GM18868 (cell line): Measurements from ENCODE around the gene MCTP1.
"Not testable (repeated sequence)": the region's sequence is repeated elsewhere in the genome, so short reads cannot be mapped to it uniquely, and the experiment has no call there.

ENCODE experiments used
- ATAC-seq: cut with Tn5 transposase; IDR thresholded peaks from one replicate; pipeline ENCODE4 v1.9.1; 2021; ENCODE audit warnings: mild to moderate bottlenecking, moderate library complexity; ENCODE audit not compliant: unreplicated experiment

MCTP1 gene

GRCh38 chr5:94972268-94972667 lies 312.6 kb downstream of the MCTP1 start:
- no peak for ATAC-seq

DNA sequence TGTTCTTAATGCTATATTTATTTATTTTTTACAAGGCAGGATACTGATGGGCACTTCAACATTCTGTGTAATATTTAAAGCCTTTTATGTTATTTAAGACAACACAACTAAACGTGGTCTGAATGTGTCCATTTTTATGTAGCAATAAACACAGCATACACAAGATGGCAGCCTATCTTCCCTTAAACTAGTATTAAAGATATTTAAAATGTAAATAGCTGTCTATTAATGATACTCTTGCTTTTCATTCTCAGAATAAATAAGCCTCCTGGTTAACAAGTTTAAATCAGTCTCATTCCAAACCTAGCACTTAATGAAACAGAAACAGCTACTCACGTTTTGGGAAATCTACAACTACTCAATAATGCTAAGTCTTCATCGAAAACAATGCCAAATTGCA lies 315.7 kb downstream of the MCTP1 start:
- ATAC-seq, result peak; percentile 64

DNA sequence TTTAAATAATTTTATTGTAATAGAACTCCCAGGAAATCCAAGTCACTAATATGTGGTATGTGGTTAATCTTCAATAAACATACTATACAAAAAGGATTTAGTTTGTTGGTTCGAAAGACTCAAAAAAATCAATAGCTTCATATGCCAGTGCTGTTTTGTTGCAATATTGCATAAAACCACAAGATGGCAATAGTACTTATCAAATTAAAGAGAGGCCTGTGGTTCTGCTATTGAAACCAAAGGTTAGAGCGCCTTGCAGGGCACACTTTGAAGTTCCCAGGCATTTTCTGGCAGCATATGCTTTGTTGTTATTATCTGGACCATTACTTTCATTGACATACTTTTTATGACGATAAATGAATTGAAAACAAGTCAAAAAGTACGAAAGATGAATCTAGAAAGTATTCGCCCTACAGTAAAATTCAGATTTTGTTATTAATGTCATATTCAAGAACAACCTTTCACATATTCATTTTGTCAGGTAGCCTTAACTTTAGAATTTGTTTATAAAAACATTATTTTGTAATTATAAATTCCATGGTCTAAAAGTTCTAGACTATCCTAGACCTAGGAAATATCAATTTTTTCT lies 316.3 kb downstream of the MCTP1 start:
- ATAC-seq, result peak; percentile 79

DNA sequence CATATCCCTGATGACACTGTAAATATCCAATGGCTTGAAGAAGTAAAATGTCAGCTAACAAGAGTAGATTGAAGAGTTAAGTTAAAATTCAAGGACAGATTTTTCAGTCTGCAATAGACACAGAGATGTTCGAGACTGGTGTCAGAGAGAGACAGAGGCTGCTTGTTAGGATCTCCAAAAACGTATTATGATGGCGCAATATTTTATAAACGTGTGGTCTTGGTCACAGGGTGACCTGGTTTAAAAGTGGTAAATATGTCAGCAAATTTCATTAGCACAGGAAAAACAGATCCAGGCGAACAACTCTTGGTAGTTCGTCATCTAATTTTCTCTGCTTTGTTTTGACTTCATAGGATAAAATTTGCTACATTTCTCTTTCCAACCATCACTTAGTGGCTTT lies 317.4 kb downstream of the MCTP1 start:
- no peak for ATAC-seq

DNA sequence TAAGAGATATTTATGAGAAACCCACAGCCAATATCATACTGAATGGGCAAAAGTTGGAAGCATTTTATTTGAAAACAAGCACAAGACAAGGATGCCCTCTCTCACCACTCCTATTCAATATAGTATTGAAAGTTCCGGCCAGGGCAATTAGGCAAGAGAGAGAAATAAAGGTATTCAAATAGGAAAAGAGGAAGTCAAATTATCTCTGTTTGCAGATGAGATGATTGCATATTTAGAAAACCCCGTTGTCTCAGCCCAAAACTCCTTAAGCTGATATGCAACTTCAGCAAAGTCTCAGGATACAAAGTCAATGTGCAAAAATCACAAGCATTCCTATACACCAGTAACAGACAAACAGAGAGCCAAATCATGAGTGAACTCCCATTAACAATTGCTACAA lies 325.6 kb downstream of the MCTP1 start:
- ATAC-seq, result not testable (repeated sequence)

- ATAC-seq, result no peak
Observed at GRCh38 chr5:94945656-94946055, 339.2 kb downstream of the MCTP1 start.

DNA sequence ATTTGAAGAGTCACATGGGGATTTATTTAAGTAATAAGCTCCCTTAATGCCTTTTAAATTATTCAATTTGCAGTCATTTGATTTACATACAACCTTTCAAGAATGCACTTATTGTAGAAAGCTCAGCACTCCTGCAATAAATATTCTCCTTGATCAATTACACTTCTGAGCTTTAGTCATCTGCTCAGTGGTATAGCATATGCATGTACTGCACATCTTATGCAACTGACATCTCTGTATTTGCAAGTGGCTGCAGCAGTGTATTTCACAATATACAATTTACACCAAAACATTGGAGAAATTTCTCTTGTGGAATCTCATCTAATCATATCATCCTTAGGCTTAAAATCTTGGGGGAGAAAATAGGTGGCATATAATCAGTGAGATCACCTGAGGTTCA lies 340.7 kb downstream of the MCTP1 start:
- no peak for ATAC-seq

- ATAC-seq, result no peak
Observed at GRCh38 chr5:94941122-94941755, 343.7 kb downstream of the MCTP1 start.

DNA sequence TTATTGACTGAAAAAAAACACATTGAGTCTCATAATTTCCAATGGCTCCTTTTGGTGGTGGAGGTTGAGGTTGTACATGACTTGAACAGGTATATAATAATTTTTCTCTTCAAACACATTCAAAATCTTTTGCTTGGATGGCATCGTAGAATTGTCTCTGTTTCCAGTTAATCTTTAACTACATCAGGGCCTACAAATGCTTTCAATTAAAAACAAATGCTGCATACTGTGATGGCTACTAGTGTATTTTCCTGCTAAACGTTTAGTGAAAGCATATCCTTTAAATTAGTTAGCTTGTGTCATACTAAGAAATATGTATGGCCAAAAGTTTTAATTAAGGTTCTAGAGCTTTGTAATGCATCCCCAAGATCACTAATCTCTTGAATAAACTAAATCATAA lies 352.6 kb downstream of the MCTP1 start:
- ATAC-seq, result no peak

DNA sequence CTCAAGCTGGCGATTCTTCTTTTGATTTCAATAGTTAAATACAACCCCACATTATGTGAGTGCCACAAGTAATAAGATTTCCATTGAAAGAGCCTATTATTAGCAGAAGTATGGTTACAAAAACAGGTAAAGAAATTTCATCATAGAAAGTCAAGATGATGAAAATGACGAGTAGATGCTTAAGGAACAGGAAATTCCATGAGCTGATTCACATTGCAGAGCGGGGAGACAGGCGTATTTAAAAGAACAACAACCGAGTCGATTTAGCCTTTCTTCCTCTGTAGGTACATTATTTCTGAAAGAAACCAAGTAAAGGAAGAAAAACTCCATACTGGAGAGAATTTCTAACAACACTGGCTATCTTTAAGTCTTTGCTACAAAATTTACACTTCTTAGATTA lies 356.0 kb downstream of the MCTP1 start:
- no peak for ATAC-seq

DNA sequence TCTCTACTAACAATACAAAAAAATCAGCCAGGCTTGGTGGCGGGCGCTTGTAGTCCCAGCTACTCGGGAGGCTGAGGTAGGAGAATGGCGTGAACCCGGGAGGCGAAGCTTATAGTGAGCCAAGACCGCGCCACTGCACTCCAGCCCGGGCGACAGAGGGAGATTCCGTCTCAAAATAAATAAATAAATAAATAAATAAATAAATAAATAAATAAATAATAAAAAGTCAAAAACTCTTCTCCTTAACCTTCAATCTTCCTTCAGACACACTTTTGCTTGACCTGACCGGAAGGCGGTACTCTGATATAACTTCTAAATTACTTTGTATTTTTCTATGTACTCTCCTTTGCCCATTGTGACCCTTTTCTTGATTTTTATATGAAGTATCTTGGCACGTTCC lies 364.3 kb downstream of the MCTP1 start:
- ATAC-seq, result no peak

DNA sequence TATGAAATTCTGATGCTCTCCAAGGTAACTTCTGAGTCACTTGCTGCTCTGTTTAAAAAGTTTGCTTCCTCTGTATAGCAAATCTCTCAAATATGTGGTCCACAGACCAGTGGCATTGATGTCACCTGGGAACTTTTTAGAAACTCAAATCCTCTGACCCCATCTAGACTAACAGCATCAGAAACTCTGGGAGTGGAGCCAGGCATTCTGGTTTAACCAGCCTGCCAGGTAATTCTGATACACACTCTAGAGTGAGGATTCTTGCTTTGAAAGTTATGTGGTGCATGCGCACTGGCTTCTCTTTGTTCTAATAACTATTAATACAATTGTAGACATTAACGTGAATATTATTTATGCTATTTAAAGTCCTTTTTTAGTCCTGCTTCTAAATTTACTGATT lies 368.3 kb downstream of the MCTP1 start:
- no peak for ATAC-seq

DNA sequence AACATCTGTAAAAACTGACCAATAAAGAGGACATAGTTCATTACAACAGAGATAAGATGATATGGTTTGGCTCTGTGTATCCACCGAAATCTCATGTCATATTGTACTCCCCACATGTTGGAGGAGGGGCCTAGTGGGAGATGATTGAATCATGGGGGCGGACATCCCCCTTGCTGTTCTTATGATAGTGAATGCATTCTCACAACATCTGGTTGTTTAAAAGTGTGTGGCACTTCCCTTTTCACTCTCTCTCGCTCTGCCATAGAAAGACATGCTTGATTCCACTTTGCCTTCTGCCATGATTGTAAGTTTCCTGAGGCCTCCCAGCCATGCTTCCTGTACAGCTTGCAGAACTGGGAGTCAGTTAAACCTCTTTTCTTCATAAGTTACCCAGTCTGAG lies 373.6 kb downstream of the MCTP1 start:
- ATAC-seq, result peak; percentile 50

- no peak for ATAC-seq
Observed at GRCh38 chr5:94910721-94911120, 374.2 kb downstream of the MCTP1 start.

DNA sequence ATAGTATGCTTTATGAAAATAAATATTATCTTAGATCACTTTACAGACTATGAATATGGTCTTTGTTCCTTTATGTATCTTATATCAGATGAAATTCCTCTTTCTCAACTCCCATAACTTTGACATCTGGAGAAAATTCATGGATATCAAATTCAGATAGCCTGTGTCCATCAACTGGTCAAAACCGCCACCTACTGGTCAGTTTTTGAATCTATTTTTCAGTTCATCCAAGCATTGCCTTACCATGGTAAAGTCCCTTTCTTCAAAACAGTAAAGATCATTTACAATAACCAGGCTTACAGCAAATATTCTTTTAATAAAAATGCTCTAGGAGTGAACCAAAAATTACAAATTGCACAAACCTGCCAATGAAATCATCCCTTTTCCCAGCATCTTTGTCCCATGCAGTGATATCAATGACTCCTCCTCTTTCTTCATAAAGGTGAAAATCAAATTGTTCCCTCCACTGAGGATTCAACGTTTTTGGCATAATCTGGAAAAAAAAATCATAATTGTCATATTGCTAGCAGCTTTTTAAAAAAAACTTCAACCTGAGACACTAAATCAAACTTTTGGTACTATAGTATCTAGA lies 375.9 kb downstream of the MCTP1 start:
- no peak for ATAC-seq

- no peak for ATAC-seq
Observed at GRCh38 chr5:94906750-94907149, 378.1 kb downstream of the MCTP1 start.

DNA sequence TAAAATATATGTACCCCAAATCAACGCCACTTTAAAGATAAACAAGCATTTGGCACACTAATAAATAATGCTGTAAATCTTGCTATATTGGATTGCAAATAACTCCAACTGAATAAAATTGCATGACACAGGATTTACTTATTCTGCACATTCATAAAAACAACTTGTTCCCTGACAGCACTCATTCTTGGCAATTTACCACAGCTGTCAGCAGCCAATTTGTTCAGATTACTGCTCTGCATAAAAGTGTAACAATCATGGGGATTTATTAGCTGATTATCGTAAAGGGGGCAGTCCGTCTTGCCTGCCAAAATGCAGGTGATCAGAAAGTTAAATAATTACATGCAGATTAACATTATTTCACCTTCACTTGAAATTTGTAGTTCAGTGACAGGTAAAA lies 381.2 kb downstream of the MCTP1 start:
- no peak for ATAC-seq

DNA sequence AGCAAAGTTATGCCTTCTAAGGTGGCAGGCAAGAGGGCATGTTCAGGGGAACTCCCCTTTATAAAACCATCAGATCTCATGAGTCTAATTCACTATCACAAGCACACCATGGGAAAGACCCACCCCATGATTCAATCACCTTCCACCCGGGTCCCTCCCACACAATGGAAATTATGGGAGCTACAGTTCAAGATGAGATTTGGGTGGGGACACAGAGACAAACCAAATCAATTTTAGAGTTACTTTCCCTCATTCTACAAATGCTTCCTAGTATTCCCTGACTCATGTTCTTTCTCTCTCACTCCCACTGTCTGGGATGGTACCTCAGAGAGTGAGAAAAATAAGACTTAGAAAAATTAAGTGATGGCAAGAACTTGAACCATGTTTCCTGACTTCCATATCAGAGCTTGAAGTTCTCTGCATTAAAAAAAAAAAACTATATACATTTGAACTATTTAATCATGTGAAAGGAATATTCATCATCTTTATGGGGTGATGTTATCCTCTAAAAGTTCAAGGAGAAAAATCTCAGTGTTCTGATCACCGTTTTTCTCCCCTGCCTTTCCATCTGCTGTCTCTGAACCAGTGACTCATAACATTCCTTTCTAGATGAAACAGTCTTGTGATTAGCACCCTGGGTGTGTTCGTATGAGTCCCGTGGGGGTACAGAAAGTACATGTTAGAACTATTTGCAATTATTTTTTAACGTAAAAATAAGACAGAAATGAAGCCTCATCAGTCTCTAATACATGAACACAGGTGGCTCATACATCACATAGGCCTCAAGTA lies 383.5 kb downstream of the MCTP1 start:
- ATAC-seq, result peak; percentile 99

GRCh38 chr5:94900006-94900505 lies 384.8 kb downstream of the MCTP1 start:
- no peak for ATAC-seq

- no peak for ATAC-seq
Observed at GRCh38 chr5:94893412-94894135, 391.3 kb downstream of the MCTP1 start.

DNA sequence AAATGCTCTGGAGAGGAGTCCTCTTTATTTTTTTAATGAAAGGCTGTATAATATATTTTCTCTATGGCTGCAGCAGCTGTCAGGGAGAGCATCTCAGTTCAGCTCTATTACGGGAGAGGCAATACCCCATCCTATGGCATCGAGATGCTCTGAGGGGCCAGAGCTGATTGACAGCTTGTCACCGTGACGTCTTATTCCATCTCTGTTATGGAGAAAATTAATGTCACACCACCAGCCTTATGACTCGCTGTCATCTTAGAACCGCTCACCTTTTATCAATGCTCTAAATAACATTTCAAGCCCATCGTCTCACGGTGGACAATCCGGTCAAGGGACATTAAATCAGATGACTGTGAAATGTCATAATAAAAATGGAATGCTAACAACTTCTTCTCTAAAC lies 392.9 kb downstream of the MCTP1 start:
- ATAC-seq, result no peak
